ENCODE data around the gene KREMEN2. TPM values are rescaled to one million over a fixed set of nuclear protein-coding genes. Genes with fewer than 3 reads are reported as not detected.

KREMEN2 gene
- total and polyA plus RNA-seq, 2 experiments from 2014 or later = 3.6 to 4.9 TPM

Small RNAs within 50 kb of the gene (small RNA-seq; reads per million reads assigned to genes)
- 0.09 reads per million for gene LINC00514

Other genes starting within 250 kb of the KREMEN2 start
- 1.4 and 4.3 TPM in 2 replicates for gene PRSS27, start 244.1 kb upstream of the KREMEN2 start, total RNA-seq
- 1.4 and 4.8 TPM in 2 replicates for gene PRSS27, start 244.1 kb upstream of the KREMEN2 start, polyA plus RNA-seq
- 82.9 and 142 TPM in 2 replicates for gene SRRM2, start 211.6 kb upstream of the KREMEN2 start, total RNA-seq
- gene SRRM2, start 211.6 kb upstream of the KREMEN2 start, polyA plus RNA-seq = 403 and 666 TPM in 2 replicates
- 255 and 540 TPM in 2 replicates for gene ELOB, start 187.0 kb upstream of the KREMEN2 start, total RNA-seq
- gene ELOB, start 187.0 kb upstream of the KREMEN2 start, polyA plus RNA-seq = 627 and 642 TPM in 2 replicates
- gene PRSS33, start 176.7 kb upstream of the KREMEN2 start, total RNA-seq = 0.20 TPM in 1 of 2 replicates, not detected in the other
- gene PRSS33, start 176.7 kb upstream of the KREMEN2 start, polyA plus RNA-seq = not detected in 2 replicates
- gene PRSS41, start 165.8 kb upstream of the KREMEN2 start, total RNA-seq = not detected in 2 replicates
- not detected in 2 replicates for gene PRSS41, start 165.8 kb upstream of the KREMEN2 start, polyA plus RNA-seq
- gene PRSS21, start 147.0 kb upstream of the KREMEN2 start, total RNA-seq = not detected in 2 replicates
- gene PRSS21, start 147.0 kb upstream of the KREMEN2 start, polyA plus RNA-seq = not detected in 2 replicates
- 4.3 and 5.4 TPM in 2 replicates for gene ZG16B, start 134.0 kb upstream of the KREMEN2 start, total RNA-seq
- 4.9 and 7.9 TPM in 2 replicates for gene ZG16B, start 134.0 kb upstream of the KREMEN2 start, polyA plus RNA-seq
- gene PRSS22, start 106.1 kb upstream of the KREMEN2 start, total RNA-seq = 50.0 and 60.2 TPM in 2 replicates
- gene PRSS22, start 106.1 kb upstream of the KREMEN2 start, polyA plus RNA-seq = 66.3 and 100 TPM in 2 replicates
- gene FLYWCH2, start 81.1 kb upstream of the KREMEN2 start, total RNA-seq = 31.6 and 45.1 TPM in 2 replicates
- gene FLYWCH2, start 81.1 kb upstream of the KREMEN2 start, polyA plus RNA-seq = 33.1 and 40.0 TPM in 2 replicates
- 11.7 and 14.6 TPM in 2 replicates for gene FLYWCH1, start 52.3 kb upstream of the KREMEN2 start, total RNA-seq
- 16.9 and 17.1 TPM in 2 replicates for gene FLYWCH1, start 52.3 kb upstream of the KREMEN2 start, polyA plus RNA-seq
- gene PAQR4, start 5.1 kb downstream of the KREMEN2 start, total RNA-seq = 2.8 and 4.5 TPM in 2 replicates
- 3.7 and 8.3 TPM in 2 replicates for gene PAQR4, start 5.1 kb downstream of the KREMEN2 start, polyA plus RNA-seq
- gene PKMYT1, start 16.2 kb downstream of the KREMEN2 start, total RNA-seq = 5.5 and 7.7 TPM in 2 replicates
- 17.1 and 21.0 TPM in 2 replicates for gene PKMYT1, start 16.2 kb downstream of the KREMEN2 start, polyA plus RNA-seq
- 2.0 and 3.5 TPM in 2 replicates for gene CLDN9, start 48.6 kb downstream of the KREMEN2 start, total RNA-seq
- 8.9 and 9.0 TPM in 2 replicates for gene CLDN9, start 48.6 kb downstream of the KREMEN2 start, polyA plus RNA-seq
- 258 and 297 TPM in 2 replicates for gene CLDN6, start 53.9 kb downstream of the KREMEN2 start, total RNA-seq
- gene CLDN6, start 53.9 kb downstream of the KREMEN2 start, polyA plus RNA-seq = 568 and 574 TPM in 2 replicates
- 126 and 127 TPM in 2 replicates for gene TNFRSF12A, start 56.1 kb downstream of the KREMEN2 start, total RNA-seq
- gene TNFRSF12A, start 56.1 kb downstream of the KREMEN2 start, polyA plus RNA-seq = 385 and 452 TPM in 2 replicates
- 19.7 and 35.7 TPM in 2 replicates for gene HCFC1R1, start 59.7 kb downstream of the KREMEN2 start, total RNA-seq
- gene HCFC1R1, start 59.7 kb downstream of the KREMEN2 start, polyA plus RNA-seq = 158 and 201 TPM in 2 replicates
- gene THOC6, start 59.8 kb downstream of the KREMEN2 start, total RNA-seq = 35.6 and 41.2 TPM in 2 replicates
- 79.4 and 86.2 TPM in 2 replicates for gene THOC6, start 59.8 kb downstream of the KREMEN2 start, polyA plus RNA-seq
- gene BICDL2, start 72.7 kb downstream of the KREMEN2 start, total RNA-seq = 10.0 and 12.3 TPM in 2 replicates
- gene BICDL2, start 72.7 kb downstream of the KREMEN2 start, polyA plus RNA-seq = 11.8 and 12.8 TPM in 2 replicates
- gene MMP25, start 82.3 kb downstream of the KREMEN2 start, total RNA-seq = 0.60 TPM in 1 of 2 replicates, not detected in the other
- gene MMP25, start 82.3 kb downstream of the KREMEN2 start, polyA plus RNA-seq = 6.3 and 8.7 TPM in 2 replicates
- gene IL32, start 101.4 kb downstream of the KREMEN2 start, total RNA-seq = 82.0 and 110 TPM in 2 replicates
- gene IL32, start 101.4 kb downstream of the KREMEN2 start, polyA plus RNA-seq = 124 and 131 TPM in 2 replicates
- not detected in 2 replicates for gene ZSCAN10, start 135.0 kb downstream of the KREMEN2 start, total RNA-seq
- not detected in 2 replicates for gene ZSCAN10, start 135.0 kb downstream of the KREMEN2 start, polyA plus RNA-seq
- 10.0 and 12.3 TPM in 2 replicates for gene ZNF205, start 148.3 kb downstream of the KREMEN2 start, total RNA-seq
- 12.6 and 13.2 TPM in 2 replicates for gene ZNF205, start 148.3 kb downstream of the KREMEN2 start, polyA plus RNA-seq
- gene ZNF213, start 170.8 kb downstream of the KREMEN2 start, total RNA-seq = 3.4 and 3.8 TPM in 2 replicates
- 4.0 and 6.0 TPM in 2 replicates for gene ZNF213, start 170.8 kb downstream of the KREMEN2 start, polyA plus RNA-seq
- not detected in 2 replicates for gene OR1F1, start 223.9 kb downstream of the KREMEN2 start, total RNA-seq
- gene OR1F1, start 223.9 kb downstream of the KREMEN2 start, polyA plus RNA-seq = 0.61 TPM in 1 of 2 replicates, not detected in the other